Measurements from ENCODE around the gene ARHGAP15. TPM values are rescaled to one million over a fixed set of nuclear protein-coding genes. Genes with fewer than 3 reads are reported as not detected.
A peak's percentile ranks its signal among the peaks of the same experiment; 100 is the strongest.

The ARHGAP15 gene
- total RNA-seq, 1 experiment from 2014 or later = not detected

DNA sequence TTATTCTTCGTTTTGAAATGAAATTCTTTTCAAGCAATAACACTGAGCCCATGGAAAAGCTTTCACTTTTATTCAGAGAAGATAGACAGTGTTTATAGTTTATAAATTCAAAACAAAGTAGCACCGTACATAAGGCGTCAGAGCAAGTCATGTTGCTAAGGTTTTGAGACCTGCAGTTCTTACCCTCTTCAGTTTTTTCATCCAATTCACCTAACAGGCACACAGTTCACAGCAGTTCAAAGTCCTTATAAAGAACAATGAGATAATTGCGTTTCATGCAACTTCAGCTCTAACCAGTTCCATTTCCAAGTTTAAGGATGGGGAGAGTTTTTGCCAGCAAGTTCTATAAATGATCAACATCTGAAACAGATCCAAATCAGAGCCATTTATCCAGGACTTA is 96.7 kb downstream of the ARHGAP15 start:
- DNase-seq (ENCODE audit: low spot score) = no peak

DNA sequence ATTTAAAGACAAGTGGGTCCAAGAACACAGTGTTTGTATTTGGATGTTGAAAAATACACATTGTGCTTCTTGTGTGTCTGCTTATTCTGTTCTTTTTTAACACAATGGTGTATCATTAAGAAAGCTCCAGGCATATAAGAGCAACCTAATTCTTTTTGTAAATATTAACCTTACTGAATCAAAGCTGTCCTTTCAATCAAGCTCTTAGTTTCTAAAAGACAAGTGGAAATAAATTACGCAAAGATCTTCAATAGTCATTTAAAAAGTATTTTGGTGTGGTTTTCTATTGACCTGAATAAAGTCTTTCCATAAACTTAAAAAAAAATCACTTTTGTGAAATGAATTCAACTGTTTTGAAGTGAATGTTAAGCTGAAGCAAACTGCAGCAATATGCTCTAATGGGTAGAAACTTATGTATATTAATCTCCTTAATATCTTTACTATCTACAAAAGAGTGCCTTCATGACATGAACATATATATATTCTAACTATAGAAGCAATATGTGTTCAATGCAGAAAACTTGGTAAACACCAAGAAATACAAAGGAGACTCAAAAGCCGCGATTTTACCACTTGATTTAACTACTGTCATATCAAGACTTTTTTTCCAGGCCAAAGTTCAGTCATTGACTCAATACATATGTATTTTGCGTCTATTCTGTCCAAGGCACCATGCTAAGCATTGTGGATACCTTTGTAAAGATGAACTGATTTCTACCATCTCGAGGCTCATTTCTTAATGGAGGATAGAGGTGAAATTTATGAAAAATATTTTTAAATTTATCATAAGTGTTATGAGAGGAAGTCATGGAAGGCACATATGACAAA is 97.7 kb downstream of the ARHGAP15 start:
- no peak for DNase-seq (ENCODE audit: low spot score)

DNA sequence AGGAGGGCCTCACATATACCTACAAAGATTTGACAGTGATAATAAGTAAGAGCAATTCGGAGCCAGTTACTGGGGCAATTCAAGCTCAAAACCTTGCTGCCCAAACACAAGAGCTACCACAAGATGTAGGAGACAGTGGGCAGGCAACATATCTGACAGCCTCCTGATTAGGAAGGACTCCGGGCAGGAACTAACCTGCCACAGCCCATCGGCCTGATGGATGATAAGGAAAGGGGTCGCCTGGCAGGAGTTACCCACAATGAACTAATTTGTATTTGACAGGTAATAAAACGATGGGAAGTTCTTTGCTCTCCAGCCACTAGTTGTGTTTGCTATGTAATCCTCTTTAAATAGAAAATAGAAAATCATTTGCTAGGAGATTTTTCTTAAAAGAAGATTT is 100.2 kb downstream of the ARHGAP15 start:
- no peak for DNase-seq (ENCODE audit: low spot score)

DNA sequence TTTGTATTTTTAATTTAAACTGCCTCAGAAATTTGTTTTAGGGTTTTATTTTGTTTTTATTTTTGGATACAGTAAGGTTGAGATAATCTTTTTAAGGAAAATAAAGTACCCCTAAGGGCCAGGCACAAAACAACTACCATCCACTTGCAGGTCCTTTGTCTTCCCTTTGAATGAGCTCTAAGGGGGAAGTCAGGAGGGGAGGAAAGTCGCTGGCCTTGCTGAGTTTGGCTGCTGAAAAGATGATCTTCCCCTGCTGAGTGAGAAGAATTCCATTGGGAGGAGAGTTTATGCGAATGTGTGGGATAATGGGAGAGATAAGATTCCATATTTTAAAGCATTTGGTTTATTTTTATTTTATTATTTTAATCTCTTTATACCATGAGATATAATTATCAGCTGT is 100.7 kb downstream of the ARHGAP15 start:
- DNase-seq (ENCODE audit: low spot score) = no peak

DNA sequence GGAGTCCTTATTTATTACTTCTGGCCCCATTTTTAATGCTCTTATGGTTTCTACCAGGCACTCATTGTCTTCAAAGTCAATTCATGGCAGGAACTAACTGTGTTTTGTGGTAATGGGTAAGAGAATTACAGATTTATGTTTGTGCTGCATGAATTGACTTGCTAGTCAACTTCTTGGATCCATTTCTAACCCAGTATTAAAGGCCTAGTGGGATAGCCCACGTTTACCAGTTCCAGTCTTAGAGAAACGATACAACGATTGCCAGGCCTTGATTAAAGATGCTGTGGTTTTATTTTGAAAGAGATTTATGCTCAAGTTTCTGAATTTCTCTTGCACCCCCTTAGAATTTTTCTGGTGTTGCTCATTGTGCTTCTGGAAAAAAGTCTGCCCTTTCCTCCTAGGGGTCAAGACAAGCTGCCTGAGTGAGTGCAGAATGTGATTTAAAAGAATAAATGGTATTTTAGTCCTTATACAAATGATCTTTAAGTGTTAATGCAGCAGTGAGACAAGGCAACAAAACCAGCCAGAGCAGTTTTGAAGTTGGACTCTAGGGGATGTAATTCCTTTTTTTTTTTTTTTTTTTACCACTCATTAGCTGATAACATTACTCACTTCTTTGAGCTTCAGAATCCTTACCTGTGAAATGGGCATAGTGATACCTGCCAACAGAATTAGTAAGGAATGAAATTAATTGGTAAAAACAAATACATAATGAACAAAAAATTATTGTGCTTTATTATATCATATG is 101.5 kb downstream of the ARHGAP15 start:
- DNase-seq (ENCODE audit: low spot score) = no peak

DNA sequence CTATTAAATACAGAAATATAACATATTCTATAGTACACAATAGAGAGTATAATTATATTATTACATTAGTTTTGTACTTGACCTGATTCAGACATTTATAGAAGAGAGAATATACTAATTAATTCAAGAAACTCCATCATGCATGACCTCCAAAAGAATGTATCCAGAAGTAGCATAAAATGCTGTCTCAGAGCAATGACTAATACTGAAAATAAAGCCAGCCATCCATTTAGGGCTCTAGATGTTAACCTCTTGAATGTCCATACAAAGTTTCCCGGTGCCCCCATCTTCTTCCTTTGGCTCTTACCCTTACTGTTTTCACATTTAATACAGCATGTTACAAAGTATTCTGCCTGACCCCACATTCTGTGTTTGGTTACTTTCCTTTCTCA is 102.0 kb downstream of the ARHGAP15 start:
- peak; percentile 4 for DNase-seq (ENCODE audit: low spot score)

DNA sequence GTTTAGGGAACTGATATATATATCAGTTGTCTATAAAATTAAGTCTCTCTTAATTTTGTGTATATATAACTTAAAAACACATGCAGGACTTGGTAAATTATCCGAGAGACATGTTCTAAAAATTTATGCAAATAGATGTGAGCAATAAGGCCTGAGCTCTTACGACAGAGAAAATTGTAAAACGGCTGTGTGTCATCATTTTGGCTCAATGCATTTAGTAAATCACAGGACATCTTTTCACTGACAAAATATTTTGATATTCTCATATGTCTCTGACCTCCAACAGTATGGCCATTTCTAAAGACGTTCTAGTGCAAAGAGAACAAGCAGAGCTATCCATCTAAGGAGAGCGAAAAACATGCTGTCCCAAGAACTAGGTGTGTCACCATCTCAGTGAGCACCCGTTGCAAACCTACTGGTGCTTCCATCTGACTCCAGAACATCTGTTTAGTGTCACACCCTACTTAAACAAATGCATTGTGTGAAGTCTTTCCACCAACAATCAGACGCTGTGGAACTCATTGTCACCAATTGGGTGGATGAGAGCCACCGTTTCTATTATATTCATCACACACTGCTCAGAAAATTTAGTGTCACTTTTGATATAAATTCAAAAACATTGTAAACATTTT is 108.0 kb downstream of the ARHGAP15 start:
- no peak for DNase-seq (ENCODE audit: low spot score)

DNA sequence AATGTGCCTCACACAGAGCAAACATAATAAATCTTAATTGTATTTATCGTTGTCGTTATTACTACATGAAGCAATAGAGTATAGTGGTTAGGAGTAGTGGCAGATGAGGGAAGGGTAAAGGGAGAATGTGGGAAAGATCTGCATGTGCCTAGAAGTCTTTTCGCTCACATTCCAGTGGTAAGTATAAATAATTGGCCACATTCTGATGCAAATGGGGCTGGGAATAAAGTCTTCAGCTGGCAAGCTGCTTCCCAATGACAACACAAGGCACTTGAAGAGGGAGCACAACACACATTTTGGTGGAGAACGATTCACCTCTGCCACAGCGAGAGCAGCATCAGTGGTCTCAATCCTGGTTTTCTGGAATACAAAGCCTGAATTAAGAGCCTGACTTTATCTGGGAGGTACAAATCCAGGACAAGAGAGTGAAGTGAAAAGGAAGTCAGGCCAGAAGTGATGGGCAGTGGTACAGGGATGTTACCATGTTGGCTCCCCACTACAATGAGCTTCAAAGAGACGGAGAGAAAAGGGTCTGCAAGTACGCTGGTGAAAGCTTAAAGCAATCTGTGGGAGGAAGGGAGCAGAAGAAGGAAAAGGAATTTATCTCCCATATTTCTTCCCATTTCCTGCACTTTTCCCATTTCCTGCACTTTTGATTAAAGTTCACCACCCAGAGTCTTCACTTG is 112.3 kb downstream of the ARHGAP15 start:
- no peak for DNase-seq (ENCODE audit: low spot score)

DNA sequence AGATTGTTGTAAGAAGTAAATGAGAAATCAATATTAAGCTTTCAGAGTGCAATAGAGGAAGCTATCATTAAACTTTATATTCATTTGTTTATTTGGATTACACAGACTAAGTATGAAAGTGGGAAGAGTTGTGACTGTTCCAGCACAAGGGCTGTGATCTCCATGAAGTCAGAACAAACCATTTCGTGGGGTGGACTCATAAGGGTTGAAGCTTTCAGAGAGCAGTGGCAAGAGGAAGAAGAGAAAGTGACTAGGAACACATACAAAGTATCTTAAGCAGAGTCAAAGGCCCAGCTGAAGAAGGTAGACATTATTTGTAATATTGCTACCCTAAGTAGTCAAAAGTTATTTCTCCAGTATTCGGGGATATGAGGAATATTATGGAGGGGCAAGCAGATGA is 117.0 kb downstream of the ARHGAP15 start:
- no peak for DNase-seq (ENCODE audit: low spot score)

DNA sequence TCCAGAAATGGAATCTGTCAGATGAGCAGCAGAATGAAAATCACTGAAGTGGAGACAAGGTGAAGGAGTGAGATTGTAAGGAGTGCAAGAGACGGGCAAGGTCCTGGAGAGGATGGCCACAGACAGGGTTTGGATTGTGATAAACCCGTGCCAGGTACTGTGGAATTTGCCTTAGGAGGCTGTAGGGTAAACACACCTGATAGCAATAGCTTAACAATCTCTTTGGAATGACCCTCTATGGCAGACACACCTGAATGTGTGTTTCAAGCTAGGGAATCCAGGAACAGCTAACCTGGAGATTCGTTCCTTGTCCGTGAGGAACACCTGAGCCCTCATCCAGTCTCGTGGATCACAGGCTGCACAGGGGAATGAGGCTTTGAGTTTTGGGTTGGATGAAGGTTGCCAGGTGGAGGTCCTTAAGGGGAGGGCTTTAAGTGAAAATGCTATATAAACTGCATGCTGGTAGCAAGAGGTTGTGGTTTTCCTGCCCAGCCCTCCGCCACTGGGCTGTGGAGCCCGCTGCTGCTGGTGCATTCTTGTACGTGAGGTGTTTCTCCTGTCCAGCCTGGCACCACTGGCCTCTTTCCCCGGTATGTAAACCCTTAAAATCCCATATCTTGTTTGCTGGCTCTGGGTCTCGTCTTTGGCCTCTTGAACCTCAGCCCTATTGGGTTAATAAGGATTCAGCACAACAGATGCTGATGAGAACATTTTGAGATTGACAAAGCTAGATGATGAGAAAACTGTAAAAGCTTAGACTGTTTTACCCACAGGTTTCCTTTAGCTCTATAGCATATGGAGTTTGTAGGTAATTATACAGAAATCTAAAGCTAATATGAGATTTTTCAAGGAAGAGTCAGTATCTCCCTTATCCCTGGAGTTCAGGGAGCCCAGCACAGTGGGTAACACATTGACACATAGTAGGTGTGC is 117.9 kb downstream of the ARHGAP15 start:
- DNase-seq (ENCODE audit: low spot score) = no peak

DNA sequence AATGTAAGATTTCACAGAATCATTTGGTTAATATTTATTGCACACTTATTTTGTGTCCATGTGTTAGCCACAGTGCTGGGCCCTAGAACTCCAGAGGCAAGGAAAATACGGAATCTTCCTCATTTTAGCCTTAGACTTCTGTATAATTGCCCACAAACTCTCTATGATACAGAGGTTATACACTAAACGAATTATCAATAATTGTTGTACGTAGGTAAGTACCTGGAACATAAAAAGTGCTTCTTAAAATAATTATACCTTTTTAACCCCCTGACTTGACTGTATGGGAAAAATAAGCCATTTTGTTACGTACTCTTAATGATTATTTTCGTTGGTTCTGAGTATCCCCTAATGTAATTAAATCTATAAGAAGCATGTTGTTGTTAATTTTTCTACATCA is 119.4 kb downstream of the ARHGAP15 start:
- no peak for DNase-seq (ENCODE audit: low spot score)

DNA sequence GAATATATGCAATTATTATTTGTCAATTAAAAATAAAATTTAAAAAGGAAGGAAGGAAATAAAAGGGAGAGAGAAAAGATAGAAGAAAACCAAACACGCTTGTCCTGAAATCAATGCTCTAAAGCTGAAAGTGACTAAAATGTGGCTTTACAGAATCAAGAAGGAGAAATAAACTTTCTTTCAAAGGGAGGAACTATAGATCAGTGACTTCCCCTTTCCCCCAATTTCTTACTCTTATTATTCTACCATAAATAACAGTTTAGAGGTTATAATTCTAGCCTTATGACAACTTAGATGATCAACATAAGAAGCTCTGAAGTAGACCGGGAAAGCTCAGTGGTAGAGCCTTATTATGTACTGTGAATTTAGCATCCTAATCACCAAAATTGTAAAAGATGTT is 122.5 kb downstream of the ARHGAP15 start:
- no peak for DNase-seq (ENCODE audit: low spot score)

DNA sequence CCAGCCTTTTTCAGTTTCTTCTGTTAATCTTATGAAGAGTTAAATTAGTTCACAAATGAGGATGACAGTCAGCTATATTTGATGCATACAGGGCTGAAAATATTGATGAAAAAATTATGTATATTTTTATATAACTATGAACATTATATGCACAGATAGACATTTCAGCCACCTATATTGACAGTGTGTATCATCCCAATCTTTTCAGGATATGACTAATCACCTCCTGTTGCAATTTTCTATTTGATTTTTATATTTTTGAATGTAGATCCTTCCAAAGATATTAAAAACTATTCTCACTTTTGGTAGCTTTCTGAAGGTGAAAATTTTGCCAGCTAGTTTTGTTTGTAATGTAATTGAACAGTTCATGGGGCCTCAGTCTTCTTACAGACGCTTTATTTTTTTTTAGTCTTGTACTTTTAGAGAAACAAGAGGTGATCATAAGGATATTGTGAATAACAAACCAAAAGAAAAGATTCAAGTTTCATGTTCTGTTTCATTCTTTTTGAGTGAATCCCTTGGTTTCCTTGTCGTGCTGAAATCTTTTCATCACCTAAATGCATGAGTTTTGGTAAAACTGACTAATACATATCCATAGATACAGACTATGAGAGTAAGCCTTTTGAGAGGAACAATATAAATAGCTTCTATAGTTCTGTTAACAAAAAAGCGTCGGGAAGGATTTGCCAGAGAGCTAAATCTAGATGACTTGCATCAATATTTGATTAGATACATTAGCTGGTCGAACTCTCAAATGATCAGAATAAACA is 123.1 kb downstream of the ARHGAP15 start:
- DNase-seq (ENCODE audit: low spot score) = no peak

DNA sequence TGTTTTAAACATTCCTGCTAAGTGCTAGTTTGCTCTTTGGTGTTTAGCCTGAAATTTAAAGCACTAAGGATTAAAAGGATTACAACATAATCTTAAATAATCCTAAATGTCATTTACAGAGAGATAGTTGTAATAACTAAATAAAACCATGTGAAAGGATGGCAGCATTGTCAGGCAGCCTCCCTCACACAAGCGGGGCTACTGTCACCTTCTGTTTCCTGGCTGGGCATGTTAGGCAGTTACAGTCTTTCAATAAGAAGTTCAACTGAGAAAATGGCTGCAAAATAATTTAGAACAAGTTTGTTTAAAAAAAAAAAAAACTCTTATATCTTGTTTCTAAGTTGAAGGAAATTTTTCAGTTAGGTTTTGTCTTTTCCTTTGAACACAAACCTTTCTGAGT is 124.9 kb downstream of the ARHGAP15 start:
- no peak for DNase-seq (ENCODE audit: low spot score)

DNA sequence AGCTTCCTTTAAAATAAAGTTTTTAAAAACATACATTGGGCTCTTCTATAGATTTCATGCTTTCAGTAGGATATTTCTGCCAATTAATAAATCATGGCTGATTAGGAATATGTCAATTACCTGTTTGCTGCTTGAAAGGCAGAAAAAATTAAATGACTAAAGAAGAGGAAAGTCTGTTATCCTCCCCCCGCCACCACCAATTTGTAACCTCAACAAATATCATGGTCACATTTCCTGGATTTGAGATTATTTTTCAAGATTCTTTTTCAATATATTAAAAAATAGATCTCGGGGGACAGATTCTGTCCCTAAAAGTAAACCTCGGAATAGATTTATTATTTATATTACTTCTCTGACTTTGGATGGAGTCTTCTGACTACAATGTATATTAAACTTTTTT is 125.9 kb downstream of the ARHGAP15 start:
- DNase-seq (ENCODE audit: low spot score) = no peak

DNA sequence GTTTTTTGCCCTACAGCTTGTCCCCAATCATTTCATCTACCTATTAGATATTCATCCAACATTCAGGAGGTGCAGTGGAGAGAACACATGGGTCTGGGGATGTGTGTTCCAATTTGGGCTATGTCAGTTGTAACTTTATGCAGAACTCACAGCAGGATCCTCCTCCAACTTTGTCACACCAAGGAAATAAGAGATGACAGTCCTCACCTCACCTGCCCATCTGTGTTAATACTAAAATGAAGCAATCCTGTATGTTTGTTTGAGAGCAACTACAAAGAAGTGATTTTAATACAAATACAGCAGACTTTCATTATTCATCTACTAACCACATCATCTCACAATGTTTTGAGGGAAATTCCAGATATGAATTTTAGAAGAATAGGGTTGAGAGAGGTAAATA is 126.7 kb downstream of the ARHGAP15 start:
- no peak for DNase-seq (ENCODE audit: low spot score)

DNA sequence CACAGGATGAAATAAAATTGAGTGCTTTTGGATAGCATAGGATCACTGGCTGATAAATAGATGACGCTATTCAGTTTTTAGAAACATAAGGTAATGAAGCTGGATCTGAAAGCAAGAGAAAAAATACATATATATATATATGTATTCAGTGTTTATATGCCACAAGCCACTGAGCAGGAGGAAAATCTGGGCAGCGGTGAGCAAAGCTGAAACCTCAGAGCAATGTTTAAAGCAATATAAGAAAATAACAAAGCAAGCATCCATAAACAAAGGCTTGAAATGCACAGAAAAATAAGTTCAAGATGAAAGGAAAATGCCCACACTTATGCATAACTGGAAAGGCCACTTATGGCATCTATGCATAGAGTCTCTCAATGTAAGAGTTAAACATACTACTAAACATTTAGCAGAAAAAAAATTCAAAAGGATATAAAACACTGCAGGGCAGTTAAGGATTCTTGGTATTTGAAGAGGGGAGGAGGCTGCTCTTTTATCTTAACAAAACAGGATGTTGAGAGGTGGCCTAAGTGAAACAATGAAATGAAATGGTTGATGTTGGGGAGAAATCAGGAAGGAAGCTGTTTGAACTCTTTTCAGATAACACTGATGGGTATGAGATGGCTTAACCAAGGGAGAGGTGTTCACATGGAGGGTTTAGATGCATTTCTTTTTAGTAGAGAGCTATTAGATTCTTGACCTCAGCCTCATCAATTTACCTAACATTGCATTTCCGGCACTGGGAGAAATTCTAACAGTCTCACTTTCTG is 129.1 kb downstream of the ARHGAP15 start:
- no peak for DNase-seq (ENCODE audit: low spot score)

DNA sequence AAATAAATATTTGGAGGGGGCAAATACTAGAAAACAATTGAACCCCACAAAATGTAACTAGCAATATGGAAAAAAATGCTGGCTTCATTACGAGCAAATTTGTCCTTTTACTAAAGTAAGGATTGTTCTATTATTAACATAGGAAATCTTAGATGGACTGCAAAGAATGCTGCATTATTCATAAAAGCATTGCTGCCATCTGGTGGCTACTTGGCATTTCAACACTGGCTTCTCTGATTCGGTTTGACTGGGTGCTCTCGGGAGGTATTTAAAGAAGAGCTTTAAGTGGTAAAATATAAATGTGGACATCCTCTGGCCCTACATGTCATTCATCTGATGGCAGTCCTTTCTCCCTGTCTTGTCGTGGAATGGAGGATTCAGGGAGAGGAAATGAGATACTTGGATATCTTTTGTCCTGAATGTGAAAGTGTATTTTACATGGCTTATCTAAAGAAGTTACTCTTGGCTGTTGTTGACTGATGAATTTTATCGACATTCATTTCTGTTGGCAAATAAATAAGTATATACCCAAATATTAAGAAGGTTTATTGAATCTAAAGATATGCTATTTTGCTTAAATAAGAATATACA is 130.2 kb downstream of the ARHGAP15 start:
- peak; percentile 77 for DNase-seq (ENCODE audit: low spot score)

DNA sequence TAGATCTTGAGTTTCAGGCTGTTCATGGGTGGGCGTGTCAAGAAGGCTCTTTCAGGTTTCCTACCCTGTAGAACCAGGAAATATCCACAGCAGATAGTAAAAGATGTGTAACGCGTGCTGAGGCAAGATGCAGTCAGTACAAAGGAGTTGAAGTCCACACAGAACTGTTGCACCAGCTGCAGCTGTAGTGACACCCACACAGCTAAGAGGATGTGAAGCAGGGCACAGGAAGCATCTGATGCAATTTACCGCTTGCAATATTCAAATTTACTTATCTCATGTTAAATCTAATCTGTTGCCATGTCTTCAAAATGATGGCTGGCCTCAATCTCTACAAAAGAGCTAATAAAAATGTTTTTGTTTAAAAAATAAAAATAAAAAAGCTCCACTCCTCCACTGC is 132.8 kb downstream of the ARHGAP15 start:
- no peak for DNase-seq (ENCODE audit: low spot score)
